Breast epithelium (tissue), 3 donors: ENCODE results near the gene MT1HL1.

Source experiments
- CTCF ChIP-seq, 3 donors: fragments of 450-650 bp; IDR thresholded peaks; one replicate each; pipeline ENCODE4 v1.5.1; 2016 to 2017; ENCODE audit warnings: antibody characterized with exemption in 3 of 3, mild to moderate bottlenecking in 3 of 3, moderate library complexity in 3 of 3
- POLR2A ChIP-seq: fragments of 450-650 bp; IDR thresholded peaks from one replicate; pipeline ENCODE4 v1.6.1; 2016; ENCODE audit warnings: antibody characterized with exemption, mild to moderate bottlenecking, moderate library complexity
- POLR2AphosphoS5 ChIP-seq, 3 donors: sonication (generic); formaldehyde crosslinking; IDR thresholded peaks; one replicate each; pipeline ENCODE4 v1.6.1; 2017; ENCODE audit warnings: antibody characterized with exemption in 3 of 3

GRCh38 chr1:237041461-237041794 is 37.2 kb upstream of the MT1HL1 start:
- TF ChIP-seq CTCF (IDR thresholded peaks at IDR 0.05) = no peak
- no peak for TF ChIP-seq POLR2A
- TF ChIP-seq POLR2AphosphoS5 (IDR thresholded peaks at IDR 0.05) = no peak
